ENCODE data around the gene MGRN1. TPM values are rescaled to one million over a fixed set of nuclear protein-coding genes. Genes with fewer than 3 reads are reported as not detected.
"Not testable (repeated sequence)": the region's sequence is repeated elsewhere in the genome, so short reads cannot be mapped to it uniquely, and the experiment has no call there.

The MGRN1 gene
- total RNA-seq, 4 donors from 2014 or later: 49.1 to 127 (median 79.5) TPM

- Histone ChIP-seq H3K27me3 (no peaks in the 10 kb centered on the region), H3K36me3 (no peaks in the 10 kb centered on the region), H3K4me1 (peaks cover 0 to 17% (median 9%) of the 10 kb centered on the region in 4 donors), H3K9me3 (no peaks in the 10 kb centered on the region), H3K4me3 (peak overlapping the region; percentile 81 to 93 (median 90)), H3K27ac (peak overlapping the region; percentile 83 to 95 (median 88))
- 9% methylated on average over 36 of the region's 38 CpGs; no CpG with 5 or more reads in 1 of the 2 donors for WGBS, 2 donors (ENCODE audit: low coverage in 1 of 2)
- intact Hi-C loops (cut with DNase I; ENCODE audit: low total_unique reads) (no loop called here), in situ Hi-C loops (cut with MboI; ENCODE audit: low pct_ligation_motif_present in 1 of 4, low pct_unique_long_range_greater_than_20kb in 1 of 4, low sequenced_read_pairs in 3 of 4) (no loop called here)
- peak; percentile 93 for DNase-seq
- no peak for TF ChIP-seq POLR2A (IDR thresholded peaks at IDR 0.05)
- TF ChIP-seq CTCF (IDR thresholded peaks at IDR 0.05): no peak
Measured at GRCh38 chr16:4734730-4735535, 110.3 kb downstream of the MGRN1 start.

- no peaks in the 10 kb centered on the region for H3K36me3 ChIP-seq
- H3K4me3 ChIP-seq: no peak overlapping the region
- no peaks in the 10 kb centered on the region for H3K9me3 ChIP-seq
- DNase-seq: no peak
- peaks cover 0 to 17% (median 9%) of the 10 kb centered on the region in 4 donors for H3K4me1 ChIP-seq
- in situ Hi-C loops (cut with MboI; ENCODE audit: low pct_ligation_motif_present in 1 of 4, low pct_unique_long_range_greater_than_20kb in 1 of 4, low sequenced_read_pairs in 3 of 4): no loop called here
- H3K27me3 ChIP-seq: no peaks in the 10 kb centered on the region
- intact Hi-C loops (cut with DNase I; ENCODE audit: low total_unique reads): no loop called here
- H3K27ac ChIP-seq: no peak overlapping the region
- TF ChIP-seq POLR2AphosphoS5 (IDR thresholded peaks at IDR 0.05): no peak
- 80 to 85% methylated on average over 1 to 4 of the region's 4 CpGs for WGBS, 2 donors (ENCODE audit: low coverage in 1 of 2)
Measured at GRCh38 chr16:4736546-4736945, 111.9 kb downstream of the MGRN1 start.

GRCh38 chr16:4737545-4737944 lies 112.9 kb downstream of the MGRN1 start:
- Histone ChIP-seq H3K4me3 (no peak overlapping the region), H3K27ac (no peak overlapping the region), H3K9me3 (no peaks in the 10 kb centered on the region), H3K36me3 (no peaks in the 10 kb centered on the region), H3K27me3 (no peaks in the 10 kb centered on the region), H3K4me1 (peaks cover 0 to 17% (median 9%) of the 10 kb centered on the region in 4 donors)
- in situ Hi-C loops (cut with MboI; ENCODE audit: low pct_ligation_motif_present in 1 of 4, low pct_unique_long_range_greater_than_20kb in 1 of 4, low sequenced_read_pairs in 3 of 4) (no loop called here), intact Hi-C loops (cut with DNase I; ENCODE audit: low total_unique reads) (no loop called here)
- TF ChIP-seq EP300 (IDR thresholded peaks at IDR 0.05; ENCODE audit: low read depth) (no peak), POLR2A (IDR thresholded peaks at IDR 0.05) (no peak), CTCF (IDR thresholded peaks at IDR 0.05) (no peak)
- DNase-seq: no peak
- WGBS, 2 donors (ENCODE audit: low coverage in 1 of 2): 79 to 80% methylated on average over 1 to 15 of the region's 15 CpGs

- intact Hi-C loops (cut with DNase I; ENCODE audit: low total_unique reads); DNase-seq; in situ Hi-C loops (cut with MboI; ENCODE audit: low pct_ligation_motif_present in 1 of 4, low pct_unique_long_range_greater_than_20kb in 1 of 4, low sequenced_read_pairs in 3 of 4); H3K27ac ChIP-seq; H3K4me3 ChIP-seq; H3K9me3 ChIP-seq; H3K36me3 ChIP-seq; H3K27me3 ChIP-seq: not testable (repeated sequence)
- peaks cover 6 to 18% (median 11%) of the 10 kb centered on the region in 4 donors for H3K4me1 ChIP-seq
- WGBS, 2 donors (ENCODE audit: low coverage in 1 of 2): 87 to 88% methylated on average over 1 to 5 of the region's 5 CpGs
Measured at GRCh38 chr16:4738370-4738769, 113.7 kb downstream of the MGRN1 start.

Small RNA genes lying within 50 kb of the gene (small RNA-seq; reads per million reads assigned to genes)
- gene MIR6769A: 0 to 0.28 (median 0) reads per million in 4 donors
- gene RN7SL850P: 0 reads per million in 4 donors

Other genes starting within 250 kb of the MGRN1 start
- 100 to 1,000 TPM in 1 of 4 donors, 10 to 100 TPM in 3; 46.8 to 330 (median 58.1) TPM for gene CORO7, start 208.2 kb upstream of the MGRN1 start, total RNA-seq
- gene DNAJA3, start 199.0 kb upstream of the MGRN1 start, total RNA-seq: 100 to 1,000 TPM in 1 of 4 donors, 10 to 100 TPM in 3; 49.0 to 126 (median 75.5) TPM
- 10 to 100 TPM; 46.0 to 75.9 (median 66.6) TPM for gene NMRAL1, start 150.2 kb upstream of the MGRN1 start, total RNA-seq
- gene HMOX2, start 148.4 kb upstream of the MGRN1 start, total RNA-seq: 100 to 1,000 TPM in 1 of 4 donors, 10 to 100 TPM in 3; 46.4 to 495 (median 55.7) TPM
- 10 to 100 TPM in 3 of 4 donors, 1 to 10 TPM in 1; 8.8 to 29.5 (median 19.0) TPM for gene CDIP1, start 86.1 kb upstream of the MGRN1 start, total RNA-seq
- not detected for gene C16orf96, start 68.5 kb upstream of the MGRN1 start, total RNA-seq
- gene UBALD1, start 9.9 kb upstream of the MGRN1 start, total RNA-seq: 10 to 100 TPM in 2 of 4 donors, 1 to 10 TPM in 2; 8.6 to 18.0 (median 10.5) TPM
- 10 to 100 TPM; 32.6 to 62.7 (median 54.3) TPM for gene NUDT16L1, start 68.7 kb downstream of the MGRN1 start, total RNA-seq
- 10 to 100 TPM; 14.9 to 38.4 (median 25.0) TPM for gene ANKS3, start 109.4 kb downstream of the MGRN1 start, total RNA-seq
- gene DNAAF8, start 109.7 kb downstream of the MGRN1 start, total RNA-seq: 1 to 10 TPM in 1 of 4 donors, under 1 TPM in 2, not detected in 1; 0.55 to 2.9 (median 0.60) TPM
- gene ZNF500, start 142.3 kb downstream of the MGRN1 start, total RNA-seq: 10 to 100 TPM in 3 of 4 donors, 1 to 10 TPM in 1; 9.7 to 31.2 (median 11.6) TPM
- not detected for gene SEPTIN12, start 163.5 kb downstream of the MGRN1 start, total RNA-seq
- 100 to 1,000 TPM in 3 of 4 donors, 10 to 100 TPM in 1; 88.0 to 450 (median 252) TPM for gene SMIM22, start 170.5 kb downstream of the MGRN1 start, total RNA-seq
- gene ROGDI, start 177.8 kb downstream of the MGRN1 start, total RNA-seq: 10 to 100 TPM; 28.1 to 75.2 (median 43.7) TPM
- gene GLYR1, start 222.5 kb downstream of the MGRN1 start, total RNA-seq: 10 to 100 TPM; 50.2 to 88.4 (median 74.0) TPM
- gene UBN1, start 222.7 kb downstream of the MGRN1 start, total RNA-seq: 10 to 100 TPM; 33.6 to 60.2 (median 53.0) TPM